IMR-90 (cell line): ENCODE measurements around the gene MADD. TPM values are rescaled to one million over a fixed set of nuclear protein-coding genes. Genes with fewer than 3 reads are reported as not detected.

ENCODE experiments used
- ATAC-seq: fragments of 200-7000 bp; cut with Tn5 transposase; 2 replicates; pipeline ENCODE4 v1.9.1; 2020; ENCODE audit warnings: low read depth, mild to moderate bottlenecking, moderate library complexity
- BruUV-seq: library from RNA; stranded (reverse); fragments of 400-500 nt; replicated peaks from 2 replicates; lab custom pipeline; 2021; lab: Mats Ljungman, UMichigan
- CTCF ChIA-PET: fragments of 300-600 bp; formaldehyde crosslinking; extraction: SDS; loops from one replicate; lab custom pipeline; 2021; ENCODE audit warnings: antibody characterized with exemption; lab: Yijun Ruan, JAX
- POLR2A ChIA-PET: fragments of 300-600 bp; sonication (Branson Sonifier 250); formaldehyde crosslinking; loops from one replicate; lab custom pipeline; 2022; ENCODE audit warnings: antibody characterized with exemption; ENCODE audit not compliant: unreplicated experiment; lab: Charles Lee
- DNase-seq: peaks from one replicate; pipeline ENCODE4 v3.0.0; 2013
- H2AFZ ChIP-seq: replicated peaks from 2 replicates; pipeline ENCODE3; 2013; ENCODE audit warnings: low read length, mild to moderate bottlenecking; ENCODE audit not compliant: poor library complexity
- H2AK5ac ChIP-seq: 2 replicates; pipeline ENCODE4 v1.6.1; 2013; ENCODE audit warnings: low read depth, low read length, inconsistent platforms
- H2AK9ac ChIP-seq: replicated peaks from 2 replicates; pipeline ENCODE3; 2013; ENCODE audit warnings: mild to moderate bottlenecking, low read depth, low read length, moderate library complexity; ENCODE audit not compliant: poor library complexity
- H2BK120ac ChIP-seq: 2 replicates; pipeline ENCODE4 v1.6.1; 2013; ENCODE audit warnings: low read depth, low read length, inconsistent platforms
- H2BK15ac ChIP-seq: 3 replicates; pipeline ENCODE4 v1.6.1; 2013; ENCODE audit warnings: low read depth, low read length, inconsistent platforms
- H2BK20ac ChIP-seq: 2 replicates; pipeline ENCODE4 v1.6.1; 2013; ENCODE audit warnings: low read depth, mild to moderate bottlenecking, inconsistent platforms, low read length, moderate library complexity
- H2BK5ac ChIP-seq: 2 replicates; pipeline ENCODE4 v1.6.1; 2013; ENCODE audit warnings: mild to moderate bottlenecking, low read depth, low read length, inconsistent platforms; ENCODE audit not compliant: poor library complexity, severe bottlenecking
- H3K14ac ChIP-seq: replicated peaks from 2 replicates; pipeline ENCODE4 v1.6.1; 2013; ENCODE audit warnings: low read depth, low read length, inconsistent platforms
- H3K18ac ChIP-seq: 2 replicates; pipeline ENCODE4 v1.6.1; 2013; ENCODE audit warnings: low read depth, low read length, control low read depth
- H3K23ac ChIP-seq: 2 replicates; pipeline ENCODE4 v1.6.1; 2013; ENCODE audit warnings: low read depth, low read length, inconsistent platforms
- H3K27ac ChIP-seq: 2 replicates; pipeline ENCODE4 v1.5.1; 2013; ENCODE audit warnings: mild to moderate bottlenecking, control low read depth, low read length; ENCODE audit not compliant: insufficient read depth
- H3K27me3 ChIP-seq: 2 replicates; pipeline ENCODE4 v1.6.1; 2013; ENCODE audit warnings: low read length; ENCODE audit not compliant: control insufficient read depth, insufficient read depth
- H3K36me3 ChIP-seq: 2 replicates; pipeline ENCODE4 v1.6.1; 2013; ENCODE audit warnings: low read length, mixed read lengths; ENCODE audit not compliant: control insufficient read depth, insufficient read depth
- H3K4ac ChIP-seq: 2 replicates; pipeline ENCODE4 v1.6.1; 2013; ENCODE audit warnings: low read depth, low read length, inconsistent platforms
- H3K4me1 ChIP-seq: 2 replicates; pipeline ENCODE4 v1.6.1; 2013; ENCODE audit warnings: low read length, mixed read lengths; ENCODE audit not compliant: control insufficient read depth, insufficient read depth
- H3K4me2 ChIP-seq: 2 replicates; pipeline ENCODE4 v1.6.1; 2013; ENCODE audit warnings: low read depth, mild to moderate bottlenecking, control low read depth, low read length, moderate library complexity
- H3K4me3 ChIP-seq: 2 replicates; pipeline ENCODE4 v1.5.1; 2013; ENCODE audit warnings: low read depth, mild to moderate bottlenecking, control low read depth, low read length, moderate library complexity; ENCODE audit not compliant: insufficient read depth
- H3K56ac ChIP-seq: 2 replicates; pipeline ENCODE4 v1.6.1; 2013; ENCODE audit warnings: low read length, inconsistent platforms; ENCODE audit not compliant: insufficient read depth; ENCODE audit errors: extremely low read depth
- H3K79me1 ChIP-seq, 2 experiments: 2 replicates each; pipeline ENCODE4 v1.6.1; 2013; ENCODE audit warnings: low read length in 2 of 2, inconsistent platforms in 1 of 2, low read depth in 1 of 2
- H3K9ac ChIP-seq: 2 replicates; pipeline ENCODE4 v1.6.1; 2013; ENCODE audit warnings: low read depth, low read length, control low read depth
- H3K9me1 ChIP-seq: 2 replicates; pipeline ENCODE4 v1.6.1; 2013; ENCODE audit warnings: low read length, inconsistent platforms; ENCODE audit not compliant: insufficient read depth
- H3K9me3 ChIP-seq: 2 replicates; pipeline ENCODE4 v1.6.1; 2013; ENCODE audit warnings: low read length; ENCODE audit not compliant: control insufficient read depth, insufficient read depth
- H4K20me1 ChIP-seq: 2 replicates; pipeline ENCODE4 v1.6.1; 2013; ENCODE audit warnings: low read length, inconsistent platforms; ENCODE audit not compliant: insufficient read depth
- H4K5ac ChIP-seq: 2 replicates; pipeline ENCODE4 v1.6.1; 2013; ENCODE audit warnings: mild to moderate bottlenecking, low read depth, low read length, control low read depth
- H4K8ac ChIP-seq, 2 experiments: 2 replicates each; pipeline ENCODE4 v1.6.1; 2013; ENCODE audit warnings: low read depth in 2 of 2, low read length in 2 of 2, control low read depth in 1 of 2, inconsistent platforms in 1 of 2
- H4K91ac ChIP-seq: 2 replicates; pipeline ENCODE4 v1.6.1; 2013; ENCODE audit warnings: low read depth, low read length, inconsistent platforms; ENCODE audit not compliant: insufficient read depth
- BHLHE40 ChIP-seq: fragments of 150-350 bp; IDR thresholded peaks from 2 replicates; pipeline ENCODE4 v1.6.1; 2016; ENCODE audit warnings: mild to moderate bottlenecking, low read depth, low read length
- CEBPB ChIP-seq: IDR thresholded peaks from 2 replicates; pipeline ENCODE4 v1.6.1; 2012; ENCODE audit warnings: low read depth, low read length, improper control_type of control experiment
- FOS ChIP-seq: fragments of 150-350 bp; IDR thresholded peaks from 2 replicates; pipeline ENCODE4 v1.6.1; 2016; ENCODE audit warnings: low read depth, low read length
- MAFK ChIP-seq: IDR thresholded peaks from 2 replicates; pipeline ENCODE4 v1.6.1; 2012; ENCODE audit warnings: low read depth, low read length, improper control_type of control experiment
- MAZ ChIP-seq: IDR thresholded peaks from 2 replicates; pipeline ENCODE4 v1.6.1; 2012; ENCODE audit warnings: low read depth, mild to moderate bottlenecking, low read length, improper control_type of control experiment, moderate library complexity, borderline replicate concordance
- MXI1 ChIP-seq: IDR thresholded peaks from 2 replicates; pipeline ENCODE4 v1.6.1; 2012; ENCODE audit warnings: low read depth, mild to moderate bottlenecking, low read length, moderate library complexity, borderline replicate concordance
- NFE2L2 ChIP-seq: fragments of 150-350 bp; IDR thresholded peaks from 2 replicates; pipeline ENCODE4 v1.6.1; 2016; ENCODE audit warnings: low read depth, mild to moderate bottlenecking, low read length
- POLR2A ChIP-seq: IDR thresholded peaks from 2 replicates; pipeline ENCODE4 v1.6.1; 2012; ENCODE audit warnings: mild to moderate bottlenecking, low read depth, low read length
- RAD21 ChIP-seq: IDR thresholded peaks from 2 replicates; pipeline ENCODE4 v1.6.1; 2012; ENCODE audit warnings: low read length, improper control_type of control experiment
- RCOR1 ChIP-seq: IDR thresholded peaks from 2 replicates; pipeline ENCODE4 v1.6.1; 2012; ENCODE audit warnings: mild to moderate bottlenecking, low read length, improper control_type of control experiment; ENCODE audit not compliant: insufficient replicate concordance
- RFX5 ChIP-seq: IDR thresholded peaks from 2 replicates; pipeline ENCODE4 v1.8.0; 2012; ENCODE audit warnings: low read depth, mild to moderate bottlenecking, low read length, moderate library complexity
- SMC3 ChIP-seq: fragments of 150-350 bp; IDR thresholded peaks from 2 replicates; pipeline ENCODE4 v1.6.1; 2016; ENCODE audit warnings: low read depth, mild to moderate bottlenecking, antibody characterized with exemption, low read length, moderate library complexity
- WGBS, 2 experiments: methylation state at CpG; one replicate each; pipeline versions ENCODE4 v1.1.5 to v1.1.7; 2013; ENCODE audit warnings: missing lambda C conversion rate in 2 of 2; ENCODE audit not compliant: insufficient read length in 1 of 2; ENCODE audit errors: extremely low coverage in 2 of 2; 5-methylcytosine and 5-hydroxymethylcytosine counted together
- dilution Hi-C: fragments of 300-500 bp; cut with HindIII; formaldehyde crosslinking; loops from one replicate; pipeline ENCODE4 v1.14.3; 2018; ENCODE audit warnings: low sequenced_read_pairs; ENCODE audit not compliant: unreplicated experiment
- in situ Hi-C: fragments of 300-500 bp; cut with MboI; formaldehyde crosslinking; loops from 3 replicates; pipeline ENCODE4 v1.14.3; 2019; ENCODE audit warnings: low sequenced_read_pairs, inconsistent platforms, mixed read lengths
- intact Hi-C: fragments of 100-400 bp; cut with micrococcal nuclease; formaldehyde crosslinking; loops from 2 replicates; pipeline ENCODE4 v1.10.0; 2022
- polyA plus RNA-seq, 3 experiments: library from polyadenylated mRNA; depleted of rRNA; stranded (reverse); fragments of >200 nt; gene quantifications; 2 replicates each; pipeline ENCODE4 v1.2.3, GENCODE V29; 2012; ENCODE audit warnings: low replicate concordance in 1 of 3
- total RNA-seq: library from RNA; depleted of rRNA; stranded (reverse); fragments of >200 nt; gene quantifications from 2 replicates; pipeline ENCODE4 v1.2.3, GENCODE V29; 2012
- TF ChIP-seq, protein P1 (sequence below): fragments of 150-350 bp; IDR thresholded peaks from 2 replicates; pipeline ENCODE4 v1.6.1; 2016; ENCODE audit warnings: low read depth, mild to moderate bottlenecking, low read length, moderate library complexity, borderline replicate concordance
- TF ChIP-seq, protein P2 (sequence below): conservative IDR thresholded peaks from 2 replicates; pipeline ENCODE4 v1.5.1; 2012; ENCODE audit warnings: mild to moderate bottlenecking, low read depth, low read length, improper control_type of control experiment

MADD gene
- total and polyA plus RNA-seq, 2 of the 4 experiments (the other 2 are of a cell fraction): 13.3 to 16.4 TPM

DNA sequence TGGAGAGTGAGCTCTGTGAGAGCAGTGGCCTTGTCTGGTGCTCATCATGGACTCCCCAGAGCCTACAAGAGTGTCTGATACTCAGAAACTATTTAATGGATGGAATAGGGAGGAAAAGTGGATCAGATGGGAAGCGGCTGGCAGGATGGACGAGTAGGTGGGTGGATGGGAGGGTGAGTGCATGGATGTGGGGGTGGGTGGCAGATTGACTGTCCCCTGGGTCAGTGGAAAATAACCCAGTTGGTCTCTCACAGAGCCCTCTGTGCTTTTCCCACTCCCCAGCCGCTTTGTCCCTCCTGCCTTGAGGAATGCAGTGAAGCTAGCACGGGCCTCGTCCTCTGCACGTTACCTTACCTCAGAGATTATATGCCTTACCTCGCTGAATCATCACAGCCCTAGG lies 102.5 kb downstream of the MADD start:
- BruUV-seq: no TSS peak
- H3K4me3 ChIP-seq: no peak overlapping the region
- H3K36me3 ChIP-seq: no peaks in the 10 kb centered on the region
- POLR2A ChIA-PET: no interaction called here
- ATAC-seq (no peak), DNase-seq (no peak)
- H3K23ac ChIP-seq: no peak overlapping the region
- H2AFZ ChIP-seq: no peak overlapping the region
- H4K8ac ChIP-seq: no peak overlapping the region
- H2BK120ac ChIP-seq: no peak overlapping the region
- H3K9ac ChIP-seq: no peak overlapping the region
- no peak overlapping the region for H3K4ac ChIP-seq
- in situ Hi-C loops (loop anchor here (25.0 kb wide), 1 partner anchor 485 kb away; no protein-coding TSS in a partner anchor), dilution Hi-C loops (no loop called here), intact Hi-C loops (no loop called here)
- peaks cover 2% of the 10 kb centered on the region for H3K27me3 ChIP-seq
- H3K27ac ChIP-seq: no peak overlapping the region
- H3K4me2 ChIP-seq: no peak overlapping the region
- TF ChIP-seq, protein P1, sequence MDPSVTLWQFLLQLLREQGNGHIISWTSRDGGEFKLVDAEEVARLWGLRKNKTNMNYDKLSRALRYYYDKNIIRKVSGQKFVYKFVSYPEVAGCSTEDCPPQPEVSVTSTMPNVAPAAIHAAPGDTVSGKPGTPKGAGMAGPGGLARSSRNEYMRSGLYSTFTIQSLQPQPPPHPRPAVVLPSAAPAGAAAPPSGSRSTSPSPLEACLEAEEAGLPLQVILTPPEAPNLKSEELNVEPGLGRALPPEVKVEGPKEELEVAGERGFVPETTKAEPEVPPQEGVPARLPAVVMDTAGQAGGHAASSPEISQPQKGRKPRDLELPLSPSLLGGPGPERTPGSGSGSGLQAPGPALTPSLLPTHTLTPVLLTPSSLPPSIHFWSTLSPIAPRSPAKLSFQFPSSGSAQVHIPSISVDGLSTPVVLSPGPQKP: no peak
- TF ChIP-seq MAFK (no peak), NFE2L2 (no peak), MAZ (no peak), FOS (no peak), SMC3 (no peak), MXI1 (no peak), BHLHE40 (no peak), RCOR1 (no peak), RFX5 (no peak), CEBPB (no peak), POLR2A (no peak), RAD21 (no peak)
- TF ChIP-seq, protein P2, sequence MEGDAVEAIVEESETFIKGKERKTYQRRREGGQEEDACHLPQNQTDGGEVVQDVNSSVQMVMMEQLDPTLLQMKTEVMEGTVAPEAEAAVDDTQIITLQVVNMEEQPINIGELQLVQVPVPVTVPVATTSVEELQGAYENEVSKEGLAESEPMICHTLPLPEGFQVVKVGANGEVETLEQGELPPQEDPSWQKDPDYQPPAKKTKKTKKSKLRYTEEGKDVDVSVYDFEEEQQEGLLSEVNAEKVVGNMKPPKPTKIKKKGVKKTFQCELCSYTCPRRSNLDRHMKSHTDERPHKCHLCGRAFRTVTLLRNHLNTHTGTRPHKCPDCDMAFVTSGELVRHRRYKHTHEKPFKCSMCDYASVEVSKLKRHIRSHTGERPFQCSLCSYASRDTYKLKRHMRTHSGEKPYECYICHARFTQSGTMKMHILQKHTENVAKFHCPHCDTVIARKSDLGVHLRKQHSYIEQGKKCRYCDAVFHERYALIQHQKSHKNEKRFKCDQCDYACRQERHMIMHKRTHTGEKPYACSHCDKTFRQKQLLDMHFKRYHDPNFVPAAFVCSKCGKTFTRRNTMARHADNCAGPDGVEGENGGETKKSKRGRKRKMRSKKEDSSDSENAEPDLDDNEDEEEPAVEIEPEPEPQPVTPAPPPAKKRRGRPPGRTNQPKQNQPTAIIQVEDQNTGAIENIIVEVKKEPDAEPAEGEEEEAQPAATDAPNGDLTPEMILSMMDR: no peak
- H3K9me3 ChIP-seq: no peaks in the 10 kb centered on the region
- H3K56ac ChIP-seq: no peak overlapping the region
- no peaks in the 10 kb centered on the region; the same call in 1 of the 2 replicates for H4K20me1 ChIP-seq
- H3K4me1 ChIP-seq: peaks cover 5% of the 10 kb centered on the region
- no peaks in the 10 kb centered on the region for H3K79me1 ChIP-seq
- no peak overlapping the region for H2BK15ac ChIP-seq
- H3K14ac ChIP-seq: no peak overlapping the region
- no CpG with 5 or more reads among the region's 7 CpGs for WGBS, 2 experiments
- no peak overlapping the region for H2AK5ac ChIP-seq
- H4K91ac ChIP-seq: no peak overlapping the region
- H4K5ac ChIP-seq: no peak overlapping the region
- H2BK20ac ChIP-seq: no peak overlapping the region
- H3K9me1 ChIP-seq: peaks cover 9% of the 10 kb centered on the region
- no peak overlapping the region for H2AK9ac ChIP-seq
- no peak overlapping the region for H2BK5ac ChIP-seq
- no peak overlapping the region for H3K18ac ChIP-seq
- CTCF ChIA-PET: no interaction called here
